ENCODE results near the gene ART1.
"Not testable (repeated sequence)": the region's sequence is repeated elsewhere in the genome, so short reads cannot be mapped to it uniquely, and the experiment has no call there.

Gene ART1

GRCh38 chr11:3648843-3649242 is 3.9 kb downstream of the ART1 start:
- H3K27me3 ChIP-seq (ENCODE audit: control insufficient read depth in 1 of 2, insufficient read depth in 2 of 2, low read length in 2 of 2); H3K9ac ChIP-seq (ENCODE audit: low read length in 2 of 2); H3K4me3 ChIP-seq (ENCODE audit: low read length in 2 of 2); H3K4me1 ChIP-seq (ENCODE audit: control insufficient read depth, insufficient read depth, low read length); H3K9me3 ChIP-seq (ENCODE audit: control insufficient read depth in 2 of 2, low read length in 2 of 2); H3K27ac ChIP-seq (ENCODE audit: low read length); H3K36me3 ChIP-seq (ENCODE audit: control insufficient read depth in 2 of 2, insufficient read depth in 2 of 2, low read length in 2 of 2): not testable (repeated sequence)

- not testable (repeated sequence) for H3K27me3 ChIP-seq (ENCODE audit: control insufficient read depth in 1 of 2, insufficient read depth in 2 of 2, low read length in 2 of 2); H3K4me3 ChIP-seq (ENCODE audit: low read length in 2 of 2); H3K36me3 ChIP-seq (ENCODE audit: control insufficient read depth in 2 of 2, insufficient read depth in 2 of 2, low read length in 2 of 2); H3K27ac ChIP-seq (ENCODE audit: low read length); H3K9ac ChIP-seq (ENCODE audit: low read length in 2 of 2); H3K9me3 ChIP-seq (ENCODE audit: control insufficient read depth in 2 of 2, low read length in 2 of 2); H3K4me1 ChIP-seq (ENCODE audit: control insufficient read depth, insufficient read depth, low read length)
These were observed 4.4 kb downstream of the ART1 start for GRCh38 chr11:3649374-3649773.

- not testable (repeated sequence) for H3K27me3 ChIP-seq (ENCODE audit: control insufficient read depth in 1 of 2, insufficient read depth in 2 of 2, low read length in 2 of 2); H3K9me3 ChIP-seq (ENCODE audit: control insufficient read depth in 2 of 2, low read length in 2 of 2); H3K27ac ChIP-seq (ENCODE audit: low read length); H3K4me1 ChIP-seq (ENCODE audit: control insufficient read depth, insufficient read depth, low read length); H3K36me3 ChIP-seq (ENCODE audit: control insufficient read depth in 2 of 2, insufficient read depth in 2 of 2, low read length in 2 of 2); H3K4me3 ChIP-seq (ENCODE audit: low read length in 2 of 2); H3K9ac ChIP-seq (ENCODE audit: low read length in 2 of 2)
These were observed 7.6 kb downstream of the ART1 start for GRCh38 chr11:3652514-3652913.

GRCh38 chr11:3655547-3655946 is 10.6 kb downstream of the ART1 start:
- H3K9ac ChIP-seq (ENCODE audit: low read length in 2 of 2): no peak overlapping the region
- H3K27ac ChIP-seq (ENCODE audit: low read length): no peak overlapping the region
- H3K4me3 ChIP-seq (ENCODE audit: low read length in 2 of 2): no peak overlapping the region
- no peaks in the 10 kb centered on the region for H3K27me3 ChIP-seq (ENCODE audit: control insufficient read depth in 1 of 2, insufficient read depth in 2 of 2, low read length in 2 of 2)
- no peaks in the 10 kb centered on the region for H3K4me1 ChIP-seq (ENCODE audit: control insufficient read depth, insufficient read depth, low read length)
- no peaks in the 10 kb centered on the region for H3K9me3 ChIP-seq (ENCODE audit: control insufficient read depth in 2 of 2, low read length in 2 of 2)
- H3K36me3 ChIP-seq (ENCODE audit: control insufficient read depth in 2 of 2, insufficient read depth in 2 of 2, low read length in 2 of 2): no peaks in the 10 kb centered on the region

GRCh38 chr11:3657331-3657730 is 12.4 kb downstream of the ART1 start:
- H3K9me3 ChIP-seq (ENCODE audit: control insufficient read depth in 2 of 2, low read length in 2 of 2); H3K9ac ChIP-seq (ENCODE audit: low read length in 2 of 2); H3K4me1 ChIP-seq (ENCODE audit: control insufficient read depth, insufficient read depth, low read length); H3K36me3 ChIP-seq (ENCODE audit: control insufficient read depth in 2 of 2, insufficient read depth in 2 of 2, low read length in 2 of 2); H3K27ac ChIP-seq (ENCODE audit: low read length); H3K27me3 ChIP-seq (ENCODE audit: control insufficient read depth in 1 of 2, insufficient read depth in 2 of 2, low read length in 2 of 2); H3K4me3 ChIP-seq (ENCODE audit: low read length in 2 of 2): not testable (repeated sequence)

- no peaks in the 10 kb centered on the region for H3K9me3 ChIP-seq (ENCODE audit: control insufficient read depth in 2 of 2, low read length in 2 of 2)
- H3K36me3 ChIP-seq (ENCODE audit: control insufficient read depth in 2 of 2, insufficient read depth in 2 of 2, low read length in 2 of 2): no peaks in the 10 kb centered on the region
- no peak overlapping the region for H3K9ac ChIP-seq (ENCODE audit: low read length in 2 of 2)
- no peak overlapping the region for H3K4me3 ChIP-seq (ENCODE audit: low read length in 2 of 2)
- no peak overlapping the region for H3K27ac ChIP-seq (ENCODE audit: low read length)
- no peaks in the 10 kb centered on the region for H3K4me1 ChIP-seq (ENCODE audit: control insufficient read depth, insufficient read depth, low read length)
- no peaks in the 10 kb centered on the region for H3K27me3 ChIP-seq (ENCODE audit: control insufficient read depth in 1 of 2, insufficient read depth in 2 of 2, low read length in 2 of 2)
These were observed 13.3 kb downstream of the ART1 start for GRCh38 chr11:3658252-3658651.

- no peaks in the 10 kb centered on the region for H3K9me3 ChIP-seq (ENCODE audit: control insufficient read depth in 2 of 2, low read length in 2 of 2)
- H3K27me3 ChIP-seq (ENCODE audit: control insufficient read depth in 1 of 2, insufficient read depth in 2 of 2, low read length in 2 of 2): no peaks in the 10 kb centered on the region
- no peak overlapping the region for H3K4me3 ChIP-seq (ENCODE audit: low read length in 2 of 2)
- H3K9ac ChIP-seq (ENCODE audit: low read length in 2 of 2): no peak overlapping the region
- peaks cover 3 to 7% of the 10 kb centered on the region in 2 donors for H3K36me3 ChIP-seq (ENCODE audit: control insufficient read depth in 2 of 2, insufficient read depth in 2 of 2, low read length in 2 of 2)
- H3K27ac ChIP-seq (ENCODE audit: low read length): no peak overlapping the region
- no peaks in the 10 kb centered on the region for H3K4me1 ChIP-seq (ENCODE audit: control insufficient read depth, insufficient read depth, low read length)
These were observed 14.9 kb downstream of the ART1 start for GRCh38 chr11:3659595-3660515.

- Histone ChIP-seq H3K27ac (ENCODE audit: low read length) (no peak overlapping the region), H3K9ac (ENCODE audit: low read length in 2 of 2) (no peak overlapping the region), H3K27me3 (ENCODE audit: control insufficient read depth in 1 of 2, insufficient read depth in 2 of 2, low read length in 2 of 2) (no peaks in the 10 kb centered on the region), H3K4me3 (ENCODE audit: low read length in 2 of 2) (no peak overlapping the region), H3K4me1 (ENCODE audit: control insufficient read depth, insufficient read depth, low read length) (no peaks in the 10 kb centered on the region), H3K36me3 (ENCODE audit: control insufficient read depth in 2 of 2, insufficient read depth in 2 of 2, low read length in 2 of 2) (peaks cover 3 to 9% of the 10 kb centered on the region in 2 donors), H3K9me3 (ENCODE audit: control insufficient read depth in 2 of 2, low read length in 2 of 2) (no peaks in the 10 kb centered on the region)
These were observed 16.0 kb downstream of the ART1 start for GRCh38 chr11:3660960-3661359.

- Histone ChIP-seq H3K9me3 (ENCODE audit: control insufficient read depth in 2 of 2, low read length in 2 of 2) (no peaks in the 10 kb centered on the region), H3K36me3 (ENCODE audit: control insufficient read depth in 2 of 2, insufficient read depth in 2 of 2, low read length in 2 of 2) (peaks cover 9 to 14% of the 10 kb centered on the region in 2 donors), H3K4me1 (ENCODE audit: control insufficient read depth, insufficient read depth, low read length) (no peaks in the 10 kb centered on the region), H3K27ac (ENCODE audit: low read length) (no peak overlapping the region), H3K9ac (ENCODE audit: low read length in 2 of 2) (no peak overlapping the region), H3K4me3 (ENCODE audit: low read length in 2 of 2) (no peak overlapping the region), H3K27me3 (ENCODE audit: control insufficient read depth in 1 of 2, insufficient read depth in 2 of 2, low read length in 2 of 2) (no peaks in the 10 kb centered on the region)
These were observed 17.9 kb downstream of the ART1 start for GRCh38 chr11:3662856-3663255.

- Histone ChIP-seq H3K4me3 (ENCODE audit: low read length in 2 of 2) (no peak overlapping the region), H3K27ac (ENCODE audit: low read length) (no peak overlapping the region), H3K9ac (ENCODE audit: low read length in 2 of 2) (no peak overlapping the region), H3K9me3 (ENCODE audit: control insufficient read depth in 2 of 2, low read length in 2 of 2) (no peaks in the 10 kb centered on the region), H3K4me1 (ENCODE audit: control insufficient read depth, insufficient read depth, low read length) (no peaks in the 10 kb centered on the region), H3K27me3 (ENCODE audit: control insufficient read depth in 1 of 2, insufficient read depth in 2 of 2, low read length in 2 of 2) (no peaks in the 10 kb centered on the region), H3K36me3 (ENCODE audit: control insufficient read depth in 2 of 2, insufficient read depth in 2 of 2, low read length in 2 of 2) (peaks cover 14 to 20% of the 10 kb centered on the region in 2 donors)
These were observed 19.2 kb downstream of the ART1 start for GRCh38 chr11:3664032-3664630.

All from stomach smooth muscle (tissue), 2 donors.